Naive thymus-derived CD4-positive, alpha-beta T cell (primary cell): Measurements from ENCODE around the gene WSB1. TPM values are rescaled to one million over a fixed set of nuclear protein-coding genes. Genes with fewer than 3 reads are reported as not detected.

Experiments used
- ATAC-seq: fragments of 150-1000 bp; cut with Tn5 transposase; 2 replicates; pipeline ENCODE4 v1.10.0; 2021; ENCODE audit warnings: mild to moderate bottlenecking, moderate library complexity
- CTCF ChIA-PET: fragments of 350-600 bp; sonication (Branson Sonifier 250); formaldehyde crosslinking; loops from one replicate; lab custom pipeline; 2021; ENCODE audit warnings: antibody characterized with exemption; lab: Charles Lee
- POLR2A ChIA-PET: fragments of 350-600 bp; sonication (Branson Sonifier 250); formaldehyde crosslinking; loops from one replicate; lab custom pipeline; 2021; ENCODE audit warnings: antibody characterized with exemption, inconsistent platforms; lab: Charles Lee
- DNase-seq, 9 donors: peaks; one replicate each; pipeline versions ENCODE4 v3.0.0 to v3.0.0-alpha.2; 2020 to 2022; ENCODE audit warnings: mixed read lengths in 1 of 9
- H3K27ac ChIP-seq: one replicate; pipeline ENCODE4 v1.7.0; 2013; ENCODE audit warnings: mild to moderate bottlenecking, low read depth, low read length, moderate library complexity
- H3K27me3 ChIP-seq, 2 donors: one replicate each; pipeline ENCODE4 v1.7.0; 2013; ENCODE audit warnings: low read length in 2 of 2, mild to moderate bottlenecking in 2 of 2, moderate library complexity in 2 of 2; ENCODE audit not compliant: control insufficient read depth in 2 of 2, insufficient read depth in 2 of 2
- H3K36me3 ChIP-seq, 3 experiments: 1 replicate in 2 of 3; 2 replicates in 1 of 3; pipeline ENCODE4 v1.7.0; 2013; ENCODE audit warnings: low read length in 3 of 3, mild to moderate bottlenecking in 3 of 3, moderate library complexity in 1 of 3; ENCODE audit not compliant: insufficient read depth in 3 of 3, control insufficient read depth in 2 of 3
- H3K4me1 ChIP-seq, 2 donors: one replicate each; pipeline ENCODE4 v1.7.0; 2013; ENCODE audit warnings: low read length in 2 of 2, mild to moderate bottlenecking in 2 of 2, moderate library complexity in 1 of 2; ENCODE audit not compliant: control insufficient read depth in 2 of 2, insufficient read depth in 2 of 2
- H3K4me3 ChIP-seq: 2 replicates; pipeline ENCODE4 v1.7.0; 2013; ENCODE audit warnings: mild to moderate bottlenecking, low read length
- H3K9me3 ChIP-seq, 3 experiments: 1 replicate in 2 of 3; 2 replicates in 1 of 3; pipeline ENCODE4 v1.7.0; 2013; ENCODE audit warnings: low read length in 3 of 3; ENCODE audit not compliant: control insufficient read depth in 2 of 3
- H3K27ac Mint-ChIP-seq, 9 donors: one replicate each; pipeline ENCODE4 v1.8.0; 2020 to 2022; ENCODE audit warnings: mixed read lengths in 9 of 9, mild to moderate bottlenecking in 8 of 9, moderate library complexity in 5 of 9, inconsistent platforms in 2 of 9
- H3K27me3 Mint-ChIP-seq, 5 donors: one replicate each; pipeline ENCODE4 v1.8.0; 2021 to 2022; ENCODE audit warnings: mixed read lengths in 5 of 5, mild to moderate bottlenecking in 1 of 5
- H3K36me3 Mint-ChIP-seq, 5 donors: one replicate each; pipeline ENCODE4 v1.8.0; 2020 to 2022; ENCODE audit warnings: mixed read lengths in 5 of 5, mild to moderate bottlenecking in 3 of 5, inconsistent platforms in 1 of 5
- H3K4me1 Mint-ChIP-seq, 7 donors: one replicate each; pipeline ENCODE4 v1.8.0; 2020 to 2022; ENCODE audit warnings: mixed read lengths in 7 of 7, mild to moderate bottlenecking in 3 of 7, inconsistent platforms in 1 of 7
- H3K4me3 Mint-ChIP-seq, 10 donors: one replicate each; pipeline ENCODE4 v1.8.0; 2020 to 2022; ENCODE audit warnings: mild to moderate bottlenecking in 10 of 10, mixed read lengths in 10 of 10, moderate library complexity in 6 of 10, inconsistent platforms in 2 of 10
- H3K9me3 Mint-ChIP-seq, 11 donors: one replicate each; pipeline ENCODE4 v1.8.0; 2020 to 2022; ENCODE audit warnings: mixed read lengths in 11 of 11, mild to moderate bottlenecking in 4 of 11, inconsistent platforms in 1 of 11, moderate library complexity in 1 of 11
- intact Hi-C, 2 donors: fragments of 100-400 bp; cut with micrococcal nuclease; formaldehyde crosslinking; loops; one replicate each; pipeline ENCODE4 v1.15.1; 2023
- polyA plus RNA-seq, 2 donors: library from polyadenylated mRNA; unstranded; fragments of 300-500 nt; fragmentation: Illumina TruSeq; gene quantifications; one replicate each; pipeline ENCODE4 v1.2.3, GENCODE V29; 2021
- total RNA-seq, 6 experiments: library from RNA in 5 of 6; stranded (reverse) in 5 of 6; gene quantifications; 1 replicate in 5 of 6; 2 replicates in 1 of 6; pipeline ENCODE4 v1.2.3 and lab custom pipeline; 2021 to 2026

The WSB1 gene, protein sequence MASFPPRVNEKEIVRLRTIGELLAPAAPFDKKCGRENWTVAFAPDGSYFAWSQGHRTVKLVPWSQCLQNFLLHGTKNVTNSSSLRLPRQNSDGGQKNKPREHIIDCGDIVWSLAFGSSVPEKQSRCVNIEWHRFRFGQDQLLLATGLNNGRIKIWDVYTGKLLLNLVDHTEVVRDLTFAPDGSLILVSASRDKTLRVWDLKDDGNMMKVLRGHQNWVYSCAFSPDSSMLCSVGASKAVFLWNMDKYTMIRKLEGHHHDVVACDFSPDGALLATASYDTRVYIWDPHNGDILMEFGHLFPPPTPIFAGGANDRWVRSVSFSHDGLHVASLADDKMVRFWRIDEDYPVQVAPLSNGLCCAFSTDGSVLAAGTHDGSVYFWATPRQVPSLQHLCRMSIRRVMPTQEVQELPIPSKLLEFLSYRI
- total RNA-seq (100 to 1,000 TPM; 110 to 185 (median 134) TPM), polyA plus RNA-seq (100 to 1,000 TPM; 170 to 204 TPM), total RNA-seq (lab: John Stamatoyannopoulos, UW) (160 reads per million, percentile 91 among the genes with 10 or more reads in this experiment)

DNA sequence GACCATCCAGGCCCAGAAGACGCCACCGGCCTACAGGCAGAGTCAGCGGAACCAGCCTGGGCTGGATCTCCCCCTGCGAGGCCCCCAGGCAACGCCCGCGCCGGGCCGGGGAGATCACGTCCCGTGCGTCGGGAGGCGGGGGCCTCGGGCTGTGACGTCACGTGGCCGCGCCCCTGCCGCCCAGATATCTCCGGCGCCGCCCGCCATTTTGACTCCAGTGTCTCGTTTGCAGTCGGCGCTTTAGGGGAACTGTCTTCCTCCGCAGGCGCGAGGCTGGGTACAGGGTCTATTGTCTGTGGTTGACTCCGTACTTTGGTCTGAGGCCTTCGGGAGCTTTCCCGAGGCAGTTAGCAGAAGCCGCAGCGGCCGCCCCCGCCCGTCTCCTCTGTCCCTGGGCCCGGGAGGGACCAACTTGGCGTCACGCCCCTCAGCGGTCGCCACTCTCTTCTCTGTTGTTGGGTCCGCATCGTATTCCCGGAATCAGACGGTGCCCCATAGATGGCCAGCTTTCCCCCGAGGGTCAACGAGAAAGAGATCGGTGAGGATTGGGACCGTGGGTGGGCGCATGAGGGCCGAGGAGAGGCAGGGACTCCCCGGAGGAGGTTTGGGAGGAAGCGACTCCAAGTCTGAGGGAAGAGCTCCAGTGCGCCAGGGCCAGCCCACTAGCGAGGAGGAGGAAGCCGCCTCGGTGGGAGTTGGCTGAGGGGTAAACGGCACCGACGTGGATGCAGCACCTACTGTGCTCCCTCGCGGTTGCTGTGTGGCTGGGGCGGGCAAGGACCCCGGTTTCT lies at the start of gene WSB1:
WSB1 (plus strand) TSS at position 217 of the 791 bp plus-strand sequence; CDS start at position 499, 282 bp downstream.
- peaks cover 0 to 2% (median 0%) of the 10 kb centered on the region in 11 donors for H3K9me3 Mint-ChIP-seq
- H3K4me1 Mint-ChIP-seq, result peaks cover 21 to 51% (median 43%) of the 10 kb centered on the region in 7 donors
- intact Hi-C loops, result loop anchor here (1.0 to 10.0 kb wide), 16 partner anchors 13 to 747 kb away; partner anchors contain the start of genes KSR1 (in 2 of the 2) and LYRM9 (in 2 of the 2)
- no peaks in the 10 kb centered on the region for H3K27me3 Mint-ChIP-seq
- ChIA-PET CTCF (interaction anchor here (0.7 to 0.9 kb wide), 3 partner anchors 9 to 306 kb away, joined by 3 read pairs; no protein-coding TSS in a partner anchor), POLR2A (interaction anchor here (0.6 to 4.5 kb wide), 19 partner anchors 9 to 572 kb away, joined by 3 to 23 read pairs (median 6); partner anchors contain the start of gene KSR1)
- Histone ChIP-seq H3K27ac (peak within 1 kb of the TSS; percentile 96), H3K4me3 (peak within 1 kb of the TSS; percentile 99), H3K36me3 (peaks cover 0 to 7% (median 0%) of the 10 kb centered on the region in 3 experiments), H3K4me1 (peaks cover 19 to 34% of the 10 kb centered on the region in 2 donors), H3K27me3 (no peaks in the 10 kb centered on the region), H3K9me3 (no peaks in the 10 kb centered on the region)
- peaks cover 0 to 11% (median 0%) of the 10 kb centered on the region in 5 donors for H3K36me3 Mint-ChIP-seq
- DNase-seq (peak; percentile 91 to 96 (median 94)), ATAC-seq (peak; percentile 94)
- H3K4me3 Mint-ChIP-seq, result peak within 1 kb of the TSS; percentile 90 to 100 (median 96)
- H3K27ac Mint-ChIP-seq, result peak within 1 kb of the TSS; percentile 94 to 100 (median 99)

DNA sequence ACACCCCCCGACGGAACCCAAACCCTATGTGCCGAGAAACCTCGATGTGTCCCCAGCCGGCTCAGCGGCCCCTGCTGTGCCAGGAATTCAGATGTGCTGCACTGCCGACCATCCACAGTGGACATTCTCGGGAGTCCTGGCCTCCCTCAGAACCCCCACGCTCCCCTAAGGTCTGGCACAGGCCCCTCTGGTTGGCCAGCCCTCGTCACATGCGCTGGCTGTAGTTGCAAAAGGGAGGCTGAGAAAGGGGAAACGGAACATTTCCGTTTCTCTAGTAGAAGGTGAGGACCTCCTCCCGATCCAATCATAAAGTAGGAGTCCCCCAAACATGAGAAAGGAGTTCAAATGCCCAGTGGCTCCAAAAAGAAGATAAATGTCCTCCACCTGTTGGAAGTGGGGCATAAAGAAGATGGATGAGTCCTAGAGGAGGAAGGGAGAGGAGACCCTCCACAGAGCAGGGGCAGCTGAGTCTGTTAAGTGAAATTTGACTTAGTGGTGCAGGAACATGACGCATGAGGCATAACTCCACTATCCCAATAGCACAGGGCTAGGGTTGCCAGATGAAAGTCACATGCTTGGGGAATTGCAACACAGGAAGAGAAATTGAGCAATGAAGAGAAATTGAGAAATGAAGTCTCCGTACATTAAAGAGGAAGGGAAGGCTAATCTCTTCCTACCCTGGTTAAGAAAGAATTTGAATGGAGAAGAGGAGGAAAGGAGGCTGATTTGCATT lies 49.3 kb upstream of the WSB1 start:
- H3K4me3 Mint-ChIP-seq, result no peak overlapping the region
- peaks cover 0 to 25% (median 5%) of the 10 kb centered on the region in 7 donors for H3K4me1 Mint-ChIP-seq
- DNase-seq (no peak), ATAC-seq (peak; percentile 83)
- Histone ChIP-seq H3K4me3 (no peak overlapping the region), H3K4me1 (no peaks in the 10 kb centered on the region), H3K9me3 (no peaks in the 10 kb centered on the region), H3K27me3 (no peaks in the 10 kb centered on the region), H3K27ac (no peak overlapping the region), H3K36me3 (no peaks in the 10 kb centered on the region)
- intact Hi-C loops, result loop anchor here (1.0 to 2.0 kb wide), 2 partner anchors 50 to 88 kb away; partner anchors contain the start of gene WSB1 (in 1 of the 2)
- H3K36me3 Mint-ChIP-seq, result no peaks in the 10 kb centered on the region
- ChIA-PET CTCF (interaction anchor here (0.8 to 1.3 kb wide), 3 partner anchors 88 to 170 kb away, joined by 3 to 7 read pairs (median 4); no protein-coding TSS in a partner anchor), POLR2A (no interaction called here)
- peaks cover 4 to 27% (median 7%) of the 10 kb centered on the region in 5 donors for H3K27me3 Mint-ChIP-seq
- H3K27ac Mint-ChIP-seq, result no peak overlapping the region
- H3K9me3 Mint-ChIP-seq, result no peaks in the 10 kb centered on the region

DNA sequence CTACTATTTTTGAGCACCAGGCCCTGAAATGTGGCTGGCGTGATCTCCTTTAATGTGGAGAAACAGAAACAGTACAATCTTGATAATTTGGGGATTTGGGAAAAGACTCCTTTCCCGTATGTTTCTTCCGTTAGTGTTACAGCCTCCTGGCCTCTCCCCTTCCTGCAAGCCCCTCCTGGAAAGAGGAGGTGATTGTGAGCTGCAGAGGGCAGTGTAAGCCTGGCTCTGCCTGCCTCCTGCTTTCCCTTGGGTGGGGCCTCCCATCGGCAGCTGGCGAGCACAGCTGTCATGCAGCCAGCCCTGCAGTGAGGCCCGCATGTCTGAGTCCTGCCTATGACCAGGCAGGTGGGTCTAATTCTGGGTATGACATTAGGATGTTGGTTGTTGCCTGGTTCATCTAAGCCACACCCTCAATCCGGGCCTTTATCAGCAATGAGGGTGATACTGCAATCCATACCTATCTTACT lies 48.7 kb upstream of the WSB1 start:
- intact Hi-C loops, result loop anchor here (1.0 to 2.0 kb wide), 2 partner anchors 50 to 87 kb away; partner anchors contain the start of gene WSB1 (in 1 of the 2)
- Mint-ChIP-seq H3K9me3 (no peaks in the 10 kb centered on the region), H3K27me3 (peaks cover 4 to 31% (median 7%) of the 10 kb centered on the region in 5 donors), H3K4me3 (no peak overlapping the region), H3K27ac (no peak overlapping the region), H3K4me1 (peaks cover 0 to 21% (median 5%) of the 10 kb centered on the region in 7 donors), H3K36me3 (no peaks in the 10 kb centered on the region)
- H3K27me3 ChIP-seq, result no peaks in the 10 kb centered on the region
- ChIA-PET POLR2A (interaction anchor here (0.6 kb wide), 1 partner anchor 45 kb away, joined by 4 read pairs; no protein-coding TSS in a partner anchor), CTCF (interaction anchor here (0.9 to 1.5 kb wide), 5 partner anchors 8 to 355 kb away, joined by 3 to 7 read pairs (median 4); no protein-coding TSS in a partner anchor)
- DNase-seq (peak in 8 of 9 donors; percentile 3 to 38 (median 20)), ATAC-seq (peak; percentile 73)
- no peak overlapping the region for H3K27ac ChIP-seq
- no peaks in the 10 kb centered on the region for H3K9me3 ChIP-seq
- H3K4me1 ChIP-seq, result no peaks in the 10 kb centered on the region
- H3K4me3 ChIP-seq, result no peak overlapping the region
- H3K36me3 ChIP-seq, result no peaks in the 10 kb centered on the region

DNA sequence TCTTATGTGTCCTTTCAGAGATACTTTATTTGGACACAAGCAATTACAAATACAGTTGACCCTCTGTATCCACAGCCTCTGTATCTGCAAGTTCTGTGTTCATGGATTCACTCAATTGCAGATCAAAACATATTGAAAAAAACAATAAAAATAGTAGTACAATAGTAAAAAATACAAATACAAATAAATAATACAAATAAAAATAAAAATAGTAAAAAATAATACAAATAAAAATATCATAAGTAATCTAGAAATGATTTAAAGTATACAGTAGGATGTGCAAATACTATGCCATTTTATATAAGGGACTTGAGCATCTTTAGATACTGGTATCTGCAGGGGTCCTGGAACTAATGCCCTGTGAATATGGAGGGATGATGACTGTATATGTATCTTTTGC lies 47.4 kb upstream of the WSB1 start:
- H3K36me3 Mint-ChIP-seq, result no peaks in the 10 kb centered on the region
- CTCF ChIA-PET, result interaction anchor here (1.1 to 1.5 kb wide), 2 partner anchors 9 to 354 kb away, joined by 3 to 4 read pairs; no protein-coding TSS in a partner anchor
- H3K27me3 Mint-ChIP-seq, result peaks cover 4 to 38% (median 11%) of the 10 kb centered on the region in 5 donors
- H3K9me3 Mint-ChIP-seq, result no peaks in the 10 kb centered on the region
- no peaks in the 10 kb centered on the region for H3K9me3 ChIP-seq
- no peaks in the 10 kb centered on the region for H3K4me1 ChIP-seq
- H3K4me3 Mint-ChIP-seq, result no peak overlapping the region
- H3K4me3 ChIP-seq, result no peak overlapping the region
- H3K27ac ChIP-seq, result no peak overlapping the region
- POLR2A ChIA-PET, result interaction anchor here (0.6 kb wide), 1 partner anchor 85 kb away, joined by 3 read pairs; no protein-coding TSS in a partner anchor
- intact Hi-C loops, result no loop called here
- ATAC-seq (no peak), DNase-seq (no peak)
- no peaks in the 10 kb centered on the region for H3K36me3 ChIP-seq
- no peaks in the 10 kb centered on the region for H3K27me3 ChIP-seq
- peaks cover 0 to 16% (median 5%) of the 10 kb centered on the region in 7 donors for H3K4me1 Mint-ChIP-seq
- no peak overlapping the region for H3K27ac Mint-ChIP-seq

DNA sequence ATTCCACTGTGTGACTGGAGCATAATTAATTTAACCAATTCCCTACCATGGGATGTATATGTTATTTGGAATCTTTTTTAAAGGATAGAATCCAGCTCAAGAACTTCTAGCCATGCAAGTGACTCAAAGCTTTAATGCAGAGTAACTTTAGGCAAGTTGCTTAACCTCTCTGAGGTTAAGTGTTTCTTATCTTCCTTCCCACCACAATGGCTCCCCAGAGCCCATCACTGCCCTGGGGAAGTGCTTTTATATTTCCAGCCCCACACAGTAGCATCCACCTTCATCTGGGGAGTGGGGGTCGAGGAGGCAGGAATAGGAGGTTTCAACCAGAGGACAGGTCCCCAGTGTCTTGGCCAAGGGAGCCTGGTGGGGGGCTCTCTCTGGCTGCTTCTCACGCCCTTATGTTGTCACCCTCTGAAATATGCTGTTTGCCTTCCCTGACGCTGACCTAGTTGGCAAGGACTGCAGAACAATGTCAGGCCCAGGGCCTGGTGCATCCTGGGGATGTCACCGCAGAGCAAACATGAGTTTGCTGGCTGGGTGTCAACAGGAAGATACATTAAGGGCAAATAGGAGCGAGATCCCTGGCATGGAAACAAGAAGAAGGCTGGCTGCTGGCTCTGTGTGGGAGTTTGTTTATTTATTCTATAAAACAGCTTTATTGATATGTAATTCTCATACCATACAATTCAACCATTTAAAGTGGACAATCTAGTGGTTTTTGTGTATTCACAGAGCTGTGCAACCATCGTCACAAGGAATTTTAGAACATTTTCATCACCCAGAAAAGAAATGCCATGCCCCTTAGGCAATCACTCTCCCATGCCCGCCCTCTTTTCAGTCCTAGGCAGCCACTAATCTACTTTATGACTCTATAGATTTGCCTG lies 46.6 kb upstream of the WSB1 start:
- H3K36me3 Mint-ChIP-seq, result no peaks in the 10 kb centered on the region
- ChIA-PET CTCF (interaction anchor here (0.8 kb wide), 1 partner anchor 10 kb away, joined by 3 read pairs; no protein-coding TSS in a partner anchor), POLR2A (interaction anchor here (0.6 kb wide), 1 partner anchor 84 kb away, joined by 3 read pairs; no protein-coding TSS in a partner anchor)
- Histone ChIP-seq H3K4me1 (no peaks in the 10 kb centered on the region), H3K9me3 (no peaks in the 10 kb centered on the region), H3K27ac (no peak overlapping the region), H3K27me3 (no peaks in the 10 kb centered on the region), H3K4me3 (no peak overlapping the region), H3K36me3 (no peaks in the 10 kb centered on the region)
- no peak overlapping the region for H3K4me3 Mint-ChIP-seq
- H3K9me3 Mint-ChIP-seq, result no peaks in the 10 kb centered on the region
- peaks cover 0 to 12% (median 5%) of the 10 kb centered on the region in 7 donors for H3K4me1 Mint-ChIP-seq
- H3K27ac Mint-ChIP-seq, result no peak overlapping the region
- no peak for ATAC-seq
- H3K27me3 Mint-ChIP-seq, result peaks cover 4 to 43% (median 11%) of the 10 kb centered on the region in 5 donors
- intact Hi-C loops, result no loop called here
- no peak for DNase-seq
